A673 (cell line): Measurements from ENCODE around the gene CEP57L1. TPM values are rescaled to one million over a fixed set of nuclear protein-coding genes. Genes with fewer than 3 reads are reported as not detected.

Experiments used
- BruUV-seq: library from RNA; stranded (reverse); fragments of 400-500 nt; replicated peaks from 2 replicates; lab custom pipeline; 2021; lab: Mats Ljungman, UMichigan
- CTCF ChIA-PET: fragments of 300-600 bp; sonication (Branson Sonifier 250); formaldehyde crosslinking; loops from one replicate; lab custom pipeline; 2022; ENCODE audit warnings: antibody characterized with exemption; lab: Charles Lee
- POLR2A ChIA-PET: fragments of 300-600 bp; sonication (Branson Sonifier 250); formaldehyde crosslinking; loops from one replicate; lab custom pipeline; 2022; ENCODE audit warnings: antibody characterized with exemption; ENCODE audit not compliant: low non-redundant PET; lab: Charles Lee
- DNase-seq: peaks from one replicate; pipeline ENCODE4 v3.0.0-alpha.2; 2015; ENCODE audit warnings: low spot score
- H3K27ac ChIP-seq: fragments of 200-600 bp; sonication (generic); 2 replicates; pipeline ENCODE4 v1.5.1; 2016; ENCODE audit warnings: mixed run types, low read depth, mild to moderate bottlenecking, mixed read lengths, antibody characterized with exemption, low read length; ENCODE audit not compliant: poor library complexity, severe bottlenecking
- H3K27me3 ChIP-seq: fragments of 200-600 bp; sonication (generic); replicated peaks from 2 replicates; pipeline ENCODE4 v1.6.1; 2017; ENCODE audit warnings: mixed run types, low read depth, mild to moderate bottlenecking, mixed read lengths, antibody characterized with exemption, low read length; ENCODE audit not compliant: insufficient read depth, poor library complexity
- H3K36me3 ChIP-seq: fragments of 200-600 bp; sonication (generic); 2 replicates; pipeline ENCODE4 v1.6.1; 2016; ENCODE audit warnings: mixed run types, mild to moderate bottlenecking, mixed read lengths, antibody characterized with exemption, low read length; ENCODE audit not compliant: insufficient read depth, poor library complexity, severe bottlenecking
- H3K4me1 ChIP-seq: fragments of 200-600 bp; sonication (generic); 2 replicates; pipeline ENCODE4 v1.6.1; 2017; ENCODE audit warnings: mixed run types, mild to moderate bottlenecking, mixed read lengths, antibody characterized with exemption, low read length; ENCODE audit not compliant: insufficient read depth, poor library complexity, severe bottlenecking
- H3K4me3 ChIP-seq: fragments of 200-600 bp; sonication (generic); 2 replicates; pipeline ENCODE4 v1.5.1; 2016; ENCODE audit warnings: low read depth, mixed run types, mild to moderate bottlenecking, mixed read lengths, low read length; ENCODE audit not compliant: poor library complexity, severe bottlenecking
- H3K9me3 ChIP-seq: fragments of 200-600 bp; sonication (generic); 2 replicates; pipeline ENCODE4 v1.6.1; 2016; ENCODE audit warnings: mixed run types, low read depth, mild to moderate bottlenecking, mixed read lengths, antibody characterized with exemption, low read length; ENCODE audit not compliant: poor library complexity, severe bottlenecking
- CTCF ChIP-seq: fragments of 300-800, 200-600 bp; sonication (generic); conservative IDR thresholded peaks from 2 replicates; pipeline ENCODE4 v1.5.1; 2017; ENCODE audit warnings: low read depth, mild to moderate bottlenecking, antibody characterized with exemption, low read length, moderate library complexity, mixed read lengths
- EZH2 ChIP-seq: fragments of 200-600 bp; sonication (generic); IDR thresholded peaks from 2 replicates; pipeline ENCODE4 v1.6.1; 2017; ENCODE audit warnings: borderline replicate concordance, low read depth, mild to moderate bottlenecking, mixed read lengths, antibody characterized with exemption, low read length; ENCODE audit not compliant: poor library complexity, severe bottlenecking
- intact Hi-C: fragments of 100-400 bp; cut with micrococcal nuclease; formaldehyde crosslinking; loops from one replicate; pipeline ENCODE4 v1.10.0; 2022; ENCODE audit not compliant: unreplicated experiment
- total RNA-seq: library from RNA; stranded (reverse); gene quantifications from 2 replicates; pipeline ENCODE4 v1.2.3, GENCODE V29; 2021

CEP57L1 gene
- total RNA-seq, 1 experiment from 2014 or later: 25.7 TPM

DNA sequence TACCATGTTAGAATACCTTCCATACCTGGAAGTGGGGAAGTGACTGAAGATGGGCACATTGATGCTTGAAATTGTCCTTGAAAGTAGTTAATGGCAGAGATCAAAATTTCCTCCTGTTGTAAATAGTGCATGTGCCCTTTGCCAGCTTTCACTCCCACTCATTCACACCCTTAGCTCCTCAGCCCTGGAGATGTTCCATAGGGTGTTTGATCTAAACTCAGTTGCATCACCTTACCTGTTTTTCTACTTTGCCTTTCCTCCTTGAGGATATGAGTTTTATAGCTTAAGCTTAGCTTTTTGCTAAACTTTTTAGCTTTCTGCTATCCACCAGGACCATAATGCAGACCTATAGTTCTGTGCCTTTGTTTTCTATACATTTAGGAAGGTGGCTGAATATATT, 69.0 kb downstream of the CEP57L1 start:
- Histone ChIP-seq H3K4me1 (no peaks in the 10 kb centered on the region), H3K27me3 (no peaks in the 10 kb centered on the region), H3K27ac (no peak overlapping the region), H3K36me3 (no peaks in the 10 kb centered on the region), H3K9me3 (no peaks in the 10 kb centered on the region), H3K4me3 (no peak overlapping the region)
- ChIA-PET CTCF (no interaction called here), POLR2A (no interaction called here)
- intact Hi-C loops: no loop called here
- no peak for DNase-seq
- BruUV-seq: no TSS peak
- TF ChIP-seq CTCF (no peak), EZH2 (no peak)

- Histone ChIP-seq H3K4me3 (no peak overlapping the region), H3K9me3 (no peaks in the 10 kb centered on the region), H3K27me3 (no peaks in the 10 kb centered on the region), H3K4me1 (no peaks in the 10 kb centered on the region), H3K27ac (no peak overlapping the region), H3K36me3 (no peaks in the 10 kb centered on the region)
- DNase-seq: no peak
- CTCF ChIA-PET: no interaction called here
- POLR2A ChIA-PET: no interaction called here
- BruUV-seq: no TSS peak
- intact Hi-C loops: no loop called here
- TF ChIP-seq EZH2: no peak
- no peak for TF ChIP-seq CTCF
Observed at GRCh38 chr6:109165392-109165974, 70.2 kb downstream of the CEP57L1 start.

DNA sequence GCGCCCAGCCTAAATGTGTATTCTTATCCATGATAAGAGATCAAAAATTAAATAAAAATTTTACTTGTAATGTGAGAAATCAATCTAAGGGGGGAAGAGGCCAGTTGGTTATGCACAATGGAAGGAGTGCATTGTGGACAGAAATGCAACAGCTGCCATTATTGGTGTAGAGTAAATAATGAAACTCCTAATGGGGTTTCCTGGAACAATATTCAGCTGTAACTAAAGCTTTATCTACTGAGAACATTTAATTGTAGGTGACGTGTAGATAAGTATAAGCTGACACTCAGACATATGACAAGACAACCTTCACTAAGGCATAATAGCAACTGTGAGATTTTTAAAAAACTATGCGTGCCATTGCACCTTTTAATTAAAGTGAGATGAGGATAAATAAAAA, 71.4 kb downstream of the CEP57L1 start:
- CTCF ChIA-PET: no interaction called here
- no peak overlapping the region for H3K4me3 ChIP-seq
- no TSS peak for BruUV-seq
- intact Hi-C loops: no loop called here
- H3K27ac ChIP-seq: no peak overlapping the region
- H3K36me3 ChIP-seq: no peaks in the 10 kb centered on the region
- no peak for DNase-seq
- POLR2A ChIA-PET: no interaction called here
- TF ChIP-seq CTCF (no peak), EZH2 (no peak)
- no peaks in the 10 kb centered on the region for H3K9me3 ChIP-seq
- no peaks in the 10 kb centered on the region for H3K4me1 ChIP-seq
- no peaks in the 10 kb centered on the region for H3K27me3 ChIP-seq
